ENCODE results near the gene WSCD1.

Gene WSCD1

GRCh38 chr17:6061290-6061689, 8.9 kb upstream of the WSCD1 start:
- no peak for DNase-seq

GRCh38 chr17:6064868-6065267, 5.3 kb upstream of the WSCD1 start:
- DNase-seq, result no peak

GRCh38 chr17:6065351-6065750, 4.8 kb upstream of the WSCD1 start:
- DNase-seq, result no peak

- no peak for DNase-seq
Measured at GRCh38 chr17:6066183-6066948, 3.8 kb upstream of the WSCD1 start.

- DNase-seq, result no peak
Measured at GRCh38 chr17:6067060-6067459, 3.1 kb upstream of the WSCD1 start.

- DNase-seq, result no peak
Measured at GRCh38 chr17:6070430-6070912, 292 bp downstream of the WSCD1 start.

- DNase-seq, result no peak
Measured at GRCh38 chr17:6070913-6071511, 833 bp downstream of the WSCD1 start.

GRCh38 chr17:6071528-6072065, 1.4 kb downstream of the WSCD1 start:
- no peak for DNase-seq

- no peak for DNase-seq
Measured at GRCh38 chr17:6072157-6072556, 2.0 kb downstream of the WSCD1 start.

- DNase-seq, result no peak
Measured at GRCh38 chr17:6072611-6073010, 2.4 kb downstream of the WSCD1 start.

- no peak for DNase-seq
Measured at GRCh38 chr17:6073620-6074019, 3.4 kb downstream of the WSCD1 start.

GRCh38 chr17:6075050-6075449, 4.9 kb downstream of the WSCD1 start:
- peak; percentile 37 for DNase-seq

GRCh38 chr17:6075845-6076244, 5.7 kb downstream of the WSCD1 start:
- DNase-seq, result no peak

- no peak for DNase-seq
Measured at GRCh38 chr17:6077752-6078151, 7.6 kb downstream of the WSCD1 start.

GRCh38 chr17:6078458-6078871, 8.3 kb downstream of the WSCD1 start:
- no peak for DNase-seq

- no peak for DNase-seq
Measured at GRCh38 chr17:6079155-6079888, 9.1 kb downstream of the WSCD1 start.

- no peak for DNase-seq
Measured at GRCh38 chr17:6079960-6080359, 9.8 kb downstream of the WSCD1 start.

- DNase-seq, result no peak
Measured at GRCh38 chr17:6080711-6081430, 10.7 kb downstream of the WSCD1 start.

GRCh38 chr17:6082335-6082734, 12.2 kb downstream of the WSCD1 start:
- no peak for DNase-seq

- DNase-seq, result no peak
Measured at GRCh38 chr17:6084311-6085161, 14.4 kb downstream of the WSCD1 start.

- DNase-seq, result no peak
Measured at GRCh38 chr17:6085812-6086211, 15.6 kb downstream of the WSCD1 start.
